Myocyte (in vitro differentiated cells): ENCODE results near the gene BPIFB2. TPM values are rescaled to one million over a fixed set of nuclear protein-coding genes. Genes with fewer than 3 reads are reported as not detected.
"Not testable (repeated sequence)": the region's sequence is repeated elsewhere in the genome, so short reads cannot be mapped to it uniquely, and the experiment has no call there.

Source experiments
- DNase-seq: peaks from one replicate; pipeline ENCODE4 v3.0.0-alpha.2; 2012; ENCODE audit warnings: low read depth
- polyA plus RNA-seq: library from polyadenylated mRNA; unstranded; fragments of >200 nt; gene quantifications from one replicate; pipeline ENCODE4 v1.2.1, GENCODE V29; 2012; ENCODE audit warnings: missing spikeins
- total RNA-seq: library from RNA; depleted of rRNA; stranded (reverse); fragments of >200 nt; gene quantifications from 2 replicates; pipeline ENCODE4 v1.2.3, GENCODE V29; 2014

Gene BPIFB2, protein sequence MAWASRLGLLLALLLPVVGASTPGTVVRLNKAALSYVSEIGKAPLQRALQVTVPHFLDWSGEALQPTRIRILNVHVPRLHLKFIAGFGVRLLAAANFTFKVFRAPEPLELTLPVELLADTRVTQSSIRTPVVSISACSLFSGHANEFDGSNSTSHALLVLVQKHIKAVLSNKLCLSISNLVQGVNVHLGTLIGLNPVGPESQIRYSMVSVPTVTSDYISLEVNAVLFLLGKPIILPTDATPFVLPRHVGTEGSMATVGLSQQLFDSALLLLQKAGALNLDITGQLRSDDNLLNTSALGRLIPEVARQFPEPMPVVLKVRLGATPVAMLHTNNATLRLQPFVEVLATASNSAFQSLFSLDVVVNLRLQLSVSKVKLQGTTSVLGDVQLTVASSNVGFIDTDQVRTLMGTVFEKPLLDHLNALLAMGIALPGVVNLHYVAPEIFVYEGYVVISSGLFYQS
- not detected in 2 replicates for total RNA-seq
- polyA plus RNA-seq: not detected

DNA sequence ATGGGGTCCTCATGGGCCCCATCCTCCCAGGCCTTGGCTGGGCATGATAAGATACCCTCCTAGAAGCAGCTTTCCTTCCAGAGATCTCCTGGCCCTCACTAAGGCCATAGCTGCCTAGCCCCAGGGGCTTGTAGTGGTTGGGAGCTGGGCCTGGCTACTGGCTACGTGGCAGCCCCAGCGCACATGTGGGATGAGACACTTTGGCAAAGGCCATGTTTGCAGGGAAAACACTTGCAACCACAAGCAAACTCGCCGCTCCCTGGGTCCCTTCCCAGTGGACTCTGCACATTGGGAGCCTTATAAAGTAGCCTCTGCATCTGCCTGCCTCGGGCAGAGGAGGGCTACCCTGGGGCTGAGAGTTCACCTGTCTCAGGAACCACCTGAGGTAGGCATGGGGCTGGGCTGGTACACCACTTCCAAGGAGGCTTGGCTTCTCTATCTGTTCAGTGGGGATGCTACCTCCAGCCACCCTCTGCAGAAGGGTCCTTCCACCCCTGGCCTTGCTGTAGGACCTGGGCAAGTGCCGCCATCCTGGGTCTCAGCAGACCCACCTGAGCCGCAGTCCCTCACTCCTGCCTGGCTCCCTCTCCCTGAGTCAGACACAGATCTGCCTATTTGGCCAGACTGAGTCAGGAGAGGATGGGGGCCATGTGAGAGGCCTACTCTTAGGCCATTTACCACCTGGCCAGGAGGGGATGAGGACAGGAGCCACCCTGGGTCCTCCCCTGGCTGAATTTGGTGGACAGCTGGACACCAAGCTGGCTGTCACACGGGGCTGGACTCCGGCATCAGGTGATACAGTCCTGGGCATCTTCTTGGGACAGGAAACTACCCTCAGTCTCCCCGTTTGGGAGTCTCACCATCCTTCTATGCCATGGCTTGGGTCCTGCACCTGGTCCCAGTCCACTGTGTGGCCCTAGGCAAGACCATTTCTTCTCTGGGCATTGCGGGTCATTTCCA, at the start of gene BPIFB2:
BPIFB2 (plus strand) TSS at position 329 of the 960 bp plus-strand sequence. CDS start 871 bp downstream, outside the sequence.
- no peak for DNase-seq

DNA sequence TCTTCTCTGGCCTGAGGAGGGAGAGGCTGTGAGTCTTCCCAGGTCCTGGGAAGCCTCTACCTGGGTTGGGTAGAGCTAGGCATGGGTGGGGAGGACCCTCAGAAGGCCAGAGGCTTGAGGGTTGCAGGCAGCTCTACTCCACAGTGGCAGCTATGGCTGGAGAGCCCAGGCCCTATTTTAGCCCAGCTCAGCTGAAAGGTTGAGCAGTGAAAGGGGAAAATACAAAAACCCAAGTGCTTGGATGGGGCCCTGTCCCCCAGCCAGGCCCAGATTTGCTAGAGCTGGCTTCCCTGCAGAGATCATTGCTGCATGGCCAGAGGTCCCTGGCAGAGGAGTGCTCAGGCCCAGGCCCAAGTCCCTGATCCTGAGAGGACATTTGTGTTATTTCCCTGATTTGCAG, 48.9 kb upstream of the BPIFB2 start:
- DNase-seq: no peak

DNA sequence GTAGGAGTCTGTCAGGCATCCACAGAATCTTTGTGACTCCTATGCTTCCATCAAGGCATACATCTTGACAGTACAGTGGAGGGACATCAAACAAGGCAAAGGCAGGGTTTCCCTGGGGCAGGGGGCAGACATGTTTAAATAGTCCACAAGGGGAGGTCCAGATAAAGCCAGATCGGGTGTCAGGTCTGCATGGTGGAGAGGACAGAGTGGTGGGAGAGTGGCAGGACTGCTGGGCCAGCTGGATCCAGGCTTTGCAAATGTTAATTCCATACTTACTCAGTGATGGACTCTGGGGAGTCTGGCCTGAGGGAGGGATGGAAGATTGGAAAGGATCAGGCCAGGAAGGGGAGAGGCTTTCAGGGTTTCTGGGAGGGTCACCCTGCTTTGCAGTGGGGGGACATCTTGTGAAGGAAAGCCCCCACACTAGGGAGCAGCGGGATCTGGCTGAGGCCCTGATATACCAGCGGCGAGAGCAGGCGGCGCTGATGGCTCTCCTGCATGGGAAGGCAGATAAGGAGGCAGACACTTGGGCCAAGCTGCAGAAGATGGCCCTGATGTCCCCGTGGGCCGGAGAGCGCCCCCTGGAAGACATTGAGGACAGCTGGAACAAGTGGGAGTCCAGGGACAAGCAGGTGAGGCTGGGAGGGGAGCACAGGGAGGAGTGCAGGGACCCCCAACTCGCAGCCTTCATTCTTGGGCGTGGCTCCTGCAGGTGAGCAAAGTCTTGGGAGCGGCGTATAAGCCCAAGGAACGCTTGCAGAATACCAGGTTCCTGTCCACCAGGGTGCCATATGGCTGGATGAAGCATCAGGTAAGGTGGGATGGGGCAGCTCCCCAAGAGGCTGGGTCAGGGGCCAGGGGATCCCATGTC, 47.9 kb upstream of the BPIFB2 start:
- no peak for DNase-seq

GRCh38 chr20:32960222-32960518, 47.3 kb upstream of the BPIFB2 start:
- DNase-seq: no peak

DNA sequence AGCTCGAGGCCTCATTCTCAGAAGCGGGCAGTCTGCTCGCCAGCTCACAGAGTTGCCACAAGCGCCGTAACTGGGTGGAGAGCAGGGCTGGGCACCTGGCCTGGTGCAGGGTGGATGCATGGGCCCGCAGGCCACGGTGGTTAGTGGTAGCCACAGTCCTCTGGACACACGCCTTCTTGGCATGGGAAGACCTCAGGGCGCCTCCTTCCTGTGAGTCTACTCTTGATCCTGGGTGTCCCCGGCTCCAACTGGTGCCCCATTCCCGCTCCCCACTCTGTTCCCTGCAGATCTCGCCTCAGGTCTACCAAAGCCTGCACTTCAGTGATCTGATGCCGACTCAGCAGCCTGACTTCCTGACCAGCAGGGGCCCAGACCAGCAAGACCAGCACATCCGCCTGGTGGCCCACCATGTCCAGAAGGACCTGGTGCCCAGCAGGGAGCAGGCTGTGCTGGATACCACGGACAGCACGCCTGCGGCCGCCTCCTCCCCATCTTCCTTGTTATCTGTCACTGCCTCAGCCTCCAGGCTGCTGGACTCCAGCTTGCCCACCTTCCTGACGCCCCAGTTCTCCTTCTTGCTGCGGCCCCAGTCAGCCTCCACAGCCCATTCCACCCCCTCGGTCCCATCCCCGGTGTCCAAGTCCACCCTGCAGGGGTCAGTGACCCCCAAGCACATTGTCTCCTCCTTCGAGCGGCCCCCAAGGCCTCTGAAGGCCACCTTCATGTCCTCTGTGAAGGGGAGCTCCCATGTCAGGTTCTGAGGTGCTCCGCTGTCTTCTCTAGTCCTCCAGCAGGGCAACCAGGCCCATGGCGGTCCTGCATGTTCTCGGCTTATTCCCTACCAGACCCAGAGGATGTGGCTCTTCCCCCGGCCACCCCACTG, 46.4 kb upstream of the BPIFB2 start:
- no peak for DNase-seq

- DNase-seq: no peak
These were observed 45.5 kb upstream of the BPIFB2 start for GRCh38 chr20:32962053-32962452.

- DNase-seq: not testable (repeated sequence)
These were observed 44.9 kb upstream of the BPIFB2 start for GRCh38 chr20:32962646-32963045.

DNA sequence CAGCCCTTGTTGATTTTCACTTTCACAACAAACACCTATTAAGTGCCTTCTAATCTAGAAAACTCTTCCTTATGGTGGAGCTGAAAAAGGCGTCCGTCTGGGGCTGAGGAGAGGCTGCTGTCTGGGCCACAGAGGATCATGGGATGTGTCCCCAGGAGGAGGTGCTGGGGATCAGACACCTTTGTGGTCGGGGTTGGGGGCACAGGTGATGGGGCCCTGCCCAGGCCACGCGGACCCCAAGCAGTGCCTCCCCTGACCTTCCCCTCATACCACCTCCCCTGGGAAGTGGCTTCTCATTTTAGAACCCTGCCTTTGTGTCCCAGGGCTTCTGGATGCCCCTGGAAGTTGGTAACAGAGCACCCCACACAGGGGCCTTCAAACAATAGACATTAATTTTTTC, 44.3 kb upstream of the BPIFB2 start:
- DNase-seq: no peak

DNA sequence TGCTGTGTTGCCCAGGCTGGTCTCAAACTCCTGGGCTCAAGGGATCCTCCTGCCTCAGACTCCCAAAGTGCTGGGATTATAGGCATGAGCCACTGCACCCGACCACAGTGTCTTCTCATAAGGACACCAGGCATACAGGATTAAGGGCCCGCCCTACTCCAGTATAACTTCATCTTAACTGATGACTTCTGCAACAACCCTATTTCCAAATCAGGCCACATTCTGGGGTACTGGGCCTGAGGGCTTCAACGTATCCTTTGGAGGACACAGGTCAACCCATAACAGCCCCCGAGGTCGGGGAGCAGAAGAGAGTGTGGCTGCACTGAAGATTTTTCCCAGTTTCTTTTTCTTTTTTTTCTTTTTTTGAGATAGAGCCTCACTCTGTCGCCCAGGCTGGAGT, 42.9 kb upstream of the BPIFB2 start:
- DNase-seq: no peak

DNA sequence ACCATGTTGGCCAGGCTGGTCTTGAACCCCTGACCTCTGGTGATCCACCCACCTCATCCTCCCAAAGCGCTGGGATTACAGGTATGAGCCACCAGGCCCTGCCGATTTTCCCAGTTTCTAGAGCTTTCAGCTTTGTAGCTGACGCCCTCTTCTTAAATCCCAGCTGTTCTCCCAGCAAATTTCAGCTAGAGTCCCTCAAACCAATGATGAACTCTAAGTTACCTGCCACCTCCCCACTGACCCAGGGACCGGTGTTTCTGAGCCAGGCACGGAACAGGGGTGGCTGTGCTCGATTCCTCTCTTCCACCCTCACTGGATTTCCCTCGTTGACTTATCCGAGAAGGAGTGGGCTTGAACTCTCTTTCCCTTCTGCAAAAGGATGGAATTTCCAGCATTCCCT, 42.4 kb upstream of the BPIFB2 start:
- DNase-seq: no peak

GRCh38 chr20:32965581-32966373, 41.7 kb upstream of the BPIFB2 start:
- DNase-seq: no peak

DNA sequence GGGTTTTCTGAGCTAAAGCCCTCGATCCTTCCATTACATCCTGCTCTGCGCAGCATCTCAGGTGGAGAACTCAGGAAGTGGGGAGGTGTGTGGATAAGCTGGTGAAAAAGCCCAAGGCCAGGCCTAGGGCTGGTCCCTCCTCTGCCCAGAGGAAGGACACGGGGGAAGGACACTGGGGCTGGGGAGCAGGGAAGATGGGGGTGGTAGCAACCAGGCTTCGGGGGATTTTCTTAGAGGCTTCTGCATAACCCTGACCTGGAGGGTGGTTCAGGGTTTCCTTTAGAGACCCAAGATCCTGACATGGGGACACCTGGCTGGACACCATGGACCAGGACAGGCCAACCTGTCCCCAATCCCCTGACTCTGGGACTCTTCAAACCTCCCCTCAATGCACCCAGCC, 41.1 kb upstream of the BPIFB2 start:
- DNase-seq: no peak

GRCh38 chr20:32966881-32967781, 40.4 kb upstream of the BPIFB2 start:
- DNase-seq: no peak

DNA sequence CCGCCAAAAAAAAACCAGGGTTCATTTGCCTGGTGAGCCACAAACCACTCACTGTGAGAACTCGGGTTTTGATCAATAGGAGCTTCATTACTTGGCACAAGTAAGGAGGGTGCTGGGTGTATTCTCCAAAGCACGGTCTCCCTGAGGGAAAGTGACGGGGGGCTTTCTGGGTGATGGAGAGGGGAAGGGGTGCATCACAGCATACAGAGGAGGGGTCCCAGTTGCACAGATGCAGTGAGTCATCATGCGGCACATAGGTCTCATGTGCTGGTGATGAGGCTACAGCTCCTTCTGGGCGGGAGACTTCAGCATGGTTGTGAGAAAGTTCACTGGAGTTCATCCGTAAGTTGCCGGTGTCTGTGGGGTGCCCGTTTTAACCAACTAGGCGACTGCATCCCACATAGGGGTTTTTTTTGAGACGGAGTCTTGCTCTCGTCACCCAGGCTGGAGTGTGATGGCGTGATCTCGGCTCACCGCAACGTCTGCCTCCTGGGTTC, 39.5 kb upstream of the BPIFB2 start:
- DNase-seq: no peak

DNA sequence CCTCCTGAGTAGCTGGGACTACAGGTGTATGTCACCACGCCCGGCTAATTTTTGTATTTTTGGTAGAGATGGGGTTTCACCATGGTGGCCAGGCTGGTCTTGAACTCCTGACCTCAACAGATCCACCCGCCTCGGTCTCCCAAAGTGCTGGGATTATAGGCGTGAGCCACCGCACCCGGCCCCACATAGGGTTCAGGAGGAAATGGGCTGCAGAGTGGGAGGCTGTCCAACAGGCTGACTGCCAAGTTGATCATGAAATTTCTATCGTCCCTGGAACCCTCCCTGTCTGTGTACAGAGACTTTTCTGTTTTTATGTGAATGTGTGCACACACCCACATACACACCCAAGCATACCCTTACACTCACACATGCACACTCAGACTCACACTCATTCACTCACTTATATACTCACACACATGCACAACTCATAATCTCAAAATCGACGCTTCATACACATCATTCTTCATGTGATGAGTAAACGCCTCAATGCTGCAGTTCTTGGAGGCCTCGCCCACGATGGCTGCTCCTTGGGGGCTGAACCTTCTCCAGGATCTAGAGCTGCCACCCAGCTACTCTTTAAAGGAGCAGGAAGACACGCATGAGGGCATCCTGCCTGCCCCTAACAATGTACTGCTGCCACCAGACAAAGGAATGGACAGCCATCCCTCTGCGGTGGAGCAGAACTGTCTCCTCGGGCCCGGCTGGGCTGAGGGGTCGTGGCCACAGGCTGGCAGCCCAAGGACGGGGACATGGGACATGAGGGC, 38.8 kb upstream of the BPIFB2 start:
- DNase-seq: no peak

GRCh38 chr20:32969356-32970114, 38.0 kb upstream of the BPIFB2 start:
- DNase-seq: no peak
